Activated naive CD4-positive, alpha-beta T cell treated with anti-CD3 and anti-CD28 coated beads, Interleukin-2, amount 50 U/mL, for 72 hours (primary cell): ENCODE measurements around the gene MCUB. TPM values are rescaled to one million over a fixed set of nuclear protein-coding genes. Genes with fewer than 3 reads are reported as not detected.
"Not testable (repeated sequence)": the region's sequence is repeated elsewhere in the genome, so short reads cannot be mapped to it uniquely, and the experiment has no call there.

ENCODE experiments used
- ATAC-seq, 2 donors: fragments of 150-1000 bp; cut with Tn5 transposase; 2 replicates each; pipeline ENCODE4 v1.10.0; 2021; ENCODE audit warnings: mild to moderate bottlenecking in 2 of 2, moderate library complexity in 2 of 2
- DNase-seq, 2 donors: peaks; one replicate each; pipeline ENCODE4 v3.0.0; 2021 to 2022; ENCODE audit warnings: low spot score in 2 of 2
- H3K27ac Mint-ChIP-seq, 2 donors: one replicate each; pipeline ENCODE4 v1.8.0; 2022; ENCODE audit warnings: mild to moderate bottlenecking in 2 of 2, mixed read lengths in 2 of 2
- H3K36me3 Mint-ChIP-seq, 2 donors: one replicate each; pipeline ENCODE4 v1.8.0; 2022; ENCODE audit warnings: mixed read lengths in 2 of 2
- H3K9me3 Mint-ChIP-seq, 2 donors: one replicate each; pipeline ENCODE4 v1.8.0; 2022; ENCODE audit warnings: mixed read lengths in 2 of 2
- total RNA-seq, 2 donors: library from RNA; stranded (reverse); gene quantifications; one replicate each; pipeline ENCODE4 v1.2.3, GENCODE V29; 2022

MCUB gene
- total RNA-seq, 2 donors from 2014 or later = 63.9 to 69.9 TPM

DNA sequence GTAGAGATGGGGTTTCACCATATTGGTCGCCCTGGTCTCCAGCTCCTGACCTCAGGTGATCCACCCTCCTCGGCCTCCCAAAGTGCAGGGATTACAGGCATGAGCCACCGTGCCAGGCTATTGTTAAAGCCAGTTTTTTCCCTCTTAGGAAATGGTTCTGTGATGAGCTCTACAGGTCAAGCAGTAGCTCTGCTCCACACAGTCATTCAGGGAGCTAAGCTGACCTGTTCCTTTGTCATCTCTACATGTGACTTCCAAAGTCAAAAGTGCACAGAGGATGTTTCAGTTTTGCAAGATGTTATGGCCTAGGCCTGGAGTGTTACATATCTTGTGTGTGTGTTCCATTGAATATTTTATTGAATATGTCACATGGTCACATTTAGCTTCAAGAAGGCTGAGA, 11.4 kb downstream of the MCUB start:
- no peak for DNase-seq
- ATAC-seq = peak; percentile 39 to 84
- Mint-ChIP-seq H3K27ac (peak overlapping the region in 1 of 2 donors; percentile 51), H3K9me3 (peaks cover 0 to 5% of the 10 kb centered on the region in 2 donors), H3K36me3 (peaks cover 0 to 43% of the 10 kb centered on the region in 2 donors)

DNA sequence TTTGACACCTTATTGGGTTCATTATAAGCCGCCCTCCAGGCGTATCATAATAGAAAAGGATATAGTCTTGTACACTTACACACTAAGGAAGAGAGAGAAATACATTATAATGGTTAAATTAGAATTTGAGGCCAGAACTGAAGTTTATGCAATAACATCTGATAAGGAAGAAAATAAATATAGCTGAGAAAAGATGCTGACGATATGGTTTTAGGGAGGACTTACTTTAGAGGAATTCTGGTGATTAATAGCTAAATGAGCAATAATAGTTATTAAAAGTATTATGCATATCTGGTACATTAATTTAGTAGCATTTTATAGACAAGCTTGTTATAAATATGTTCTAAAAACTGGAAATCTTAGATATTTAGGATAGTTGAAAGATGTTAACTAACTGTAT, 12.1 kb downstream of the MCUB start:
- ATAC-seq (no peak), DNase-seq (no peak)
- H3K36me3 Mint-ChIP-seq = peaks cover 0 to 45% of the 10 kb centered on the region in 2 donors
- H3K9me3 Mint-ChIP-seq = peaks cover 0 to 5% of the 10 kb centered on the region in 2 donors
- peak overlapping the region in 1 of 2 donors; percentile 51 for H3K27ac Mint-ChIP-seq

DNA sequence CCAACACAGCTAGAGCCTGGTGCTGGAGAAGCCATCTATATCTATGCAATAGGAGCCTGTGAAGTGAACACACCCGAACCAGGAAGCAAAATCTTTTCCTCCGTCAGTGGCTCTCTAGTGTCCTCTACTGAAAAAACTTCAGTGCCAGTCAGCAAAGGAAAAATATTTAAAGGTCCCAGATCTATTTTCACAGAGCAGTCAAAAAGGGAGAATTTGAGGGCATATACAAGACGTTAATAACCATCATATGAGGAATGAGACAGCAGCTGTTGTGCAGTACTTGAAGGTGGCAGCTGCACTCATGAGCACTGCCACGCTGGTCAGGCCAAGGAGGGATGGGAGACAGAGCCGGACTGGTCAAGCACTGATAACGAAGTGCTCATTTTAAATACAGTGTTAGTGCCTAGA, 14.4 kb downstream of the MCUB start:
- H3K36me3 Mint-ChIP-seq = peaks cover 9 to 46% of the 10 kb centered on the region in 2 donors
- DNase-seq (no peak), ATAC-seq (peak; percentile 45 to 46)
- H3K27ac Mint-ChIP-seq = peak overlapping the region; percentile 24 to 58
- peaks cover 0 to 5% of the 10 kb centered on the region in 2 donors for H3K9me3 Mint-ChIP-seq

DNA sequence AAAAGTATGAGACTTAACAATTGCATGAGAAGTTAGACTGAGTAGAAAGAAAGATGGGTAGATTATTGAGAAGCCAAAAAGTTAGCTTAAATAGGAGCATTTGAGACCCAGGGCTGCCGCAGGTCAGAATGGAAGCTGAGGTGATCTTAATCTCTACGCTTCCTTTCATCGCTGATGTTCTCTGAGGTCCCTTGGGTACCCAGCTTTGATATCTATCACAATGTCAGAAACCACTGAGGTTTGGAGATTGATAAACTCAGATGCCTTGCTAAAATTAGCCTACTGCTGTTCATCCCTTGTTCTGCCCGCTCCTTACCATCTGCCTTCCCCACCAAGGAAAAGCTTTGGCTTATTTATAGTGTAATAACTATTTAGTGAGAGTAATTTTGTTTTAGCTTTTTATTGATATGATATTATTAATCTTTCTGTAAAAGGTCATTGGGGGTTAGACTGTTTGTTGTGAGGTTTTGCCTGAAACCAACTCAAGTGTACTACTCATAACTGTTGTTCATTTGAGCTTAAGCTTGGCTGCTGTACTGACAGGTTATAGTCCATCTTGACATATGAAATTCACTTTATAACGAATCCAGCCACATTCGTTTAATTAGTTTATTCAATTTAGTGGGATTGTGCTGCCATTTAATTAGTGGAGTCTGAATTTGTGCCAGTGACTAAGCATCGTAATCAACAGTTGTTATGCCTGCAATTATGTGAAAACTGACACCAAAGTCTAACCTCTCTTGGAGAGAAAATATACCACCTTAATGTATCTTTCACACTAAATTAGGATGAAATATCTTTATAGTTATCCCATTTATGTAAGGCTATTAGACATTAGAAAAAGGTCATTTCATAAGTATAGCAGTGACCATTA, 15.1 kb downstream of the MCUB start:
- H3K27ac Mint-ChIP-seq = peak overlapping the region; percentile 24 to 58

DNA sequence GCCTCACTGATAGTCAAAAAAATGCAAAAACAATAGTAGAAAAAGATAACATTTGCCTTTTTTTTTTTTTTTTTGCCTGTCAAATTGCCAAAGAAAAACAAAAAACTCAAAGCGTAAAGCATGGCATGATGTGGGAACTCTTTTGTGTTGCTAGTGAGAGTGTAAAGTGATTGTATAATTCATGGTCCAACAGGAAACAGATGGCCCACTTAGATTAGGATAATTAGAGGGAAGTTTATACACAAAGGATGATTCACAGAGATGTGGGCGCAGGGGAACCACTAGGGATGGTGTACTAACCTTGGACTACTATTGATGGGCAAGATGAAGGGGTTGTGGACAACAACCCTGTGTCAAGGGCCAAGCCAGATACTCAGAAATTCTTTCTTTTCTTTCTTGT, 16.4 kb downstream of the MCUB start:
- DNase-seq (no peak), ATAC-seq (peak in 1 of 2 donors; percentile 63)
- H3K9me3 Mint-ChIP-seq = peaks cover 0 to 6% of the 10 kb centered on the region in 2 donors
- peaks cover 17 to 42% of the 10 kb centered on the region in 2 donors for H3K36me3 Mint-ChIP-seq
- H3K27ac Mint-ChIP-seq = peak overlapping the region; percentile 15 to 27

More for the DNA sequence above, 15.1 kb downstream of the MCUB start:
- H3K36me3 Mint-ChIP-seq = peaks cover 10 to 43% of the 10 kb centered on the region in 2 donors
- peak; percentile 54 to 63 for ATAC-seq
- DNase-seq = no peak
- H3K9me3 Mint-ChIP-seq = peaks cover 0 to 5% of the 10 kb centered on the region in 2 donors

DNA sequence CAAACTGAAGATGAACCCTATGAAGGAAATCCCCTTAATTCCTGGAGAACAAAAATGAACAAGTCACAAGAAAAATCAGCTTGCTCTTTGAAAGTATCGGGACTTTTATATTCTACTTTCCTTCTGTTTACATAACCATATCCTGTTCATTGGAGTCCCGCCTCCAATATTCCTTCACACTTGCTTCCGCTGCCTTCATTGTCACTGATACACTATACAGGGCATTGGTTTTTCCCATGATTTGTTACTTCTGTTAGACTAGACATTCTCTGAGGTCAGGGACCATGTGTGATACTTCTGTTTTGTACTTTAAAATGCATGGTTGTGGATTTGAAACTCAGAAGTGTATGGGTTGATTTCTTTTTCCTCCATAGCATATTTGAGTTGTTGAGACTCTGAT, 18.8 kb downstream of the MCUB start:
- ATAC-seq (no peak), DNase-seq (no peak)
- peaks cover 0 to 6% of the 10 kb centered on the region in 2 donors for H3K9me3 Mint-ChIP-seq
- H3K36me3 Mint-ChIP-seq = peaks cover 17 to 43% of the 10 kb centered on the region in 2 donors
- H3K27ac Mint-ChIP-seq = peak overlapping the region; percentile 48 to 84

DNA sequence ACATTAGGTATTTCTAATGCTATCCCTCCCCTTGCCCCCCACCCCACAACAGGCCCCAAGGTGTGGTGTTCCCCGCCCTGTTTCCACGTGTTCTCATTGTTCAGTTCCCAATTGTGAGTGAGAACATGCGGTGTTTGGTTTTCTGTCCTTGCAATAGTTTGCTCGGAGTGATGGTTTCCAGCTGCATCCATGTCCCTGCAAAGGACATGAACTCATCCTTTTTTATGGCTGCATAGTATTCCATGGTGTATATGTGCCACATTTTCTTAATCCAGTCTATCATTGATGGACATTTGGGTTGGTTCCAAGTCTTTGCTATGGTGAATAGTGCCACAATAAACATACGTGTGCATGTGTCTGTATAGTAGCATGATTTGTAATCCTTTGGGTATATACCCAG, 20.0 kb downstream of the MCUB start:
- peaks cover 17 to 42% of the 10 kb centered on the region in 2 donors for H3K36me3 Mint-ChIP-seq
- not testable (repeated sequence) for H3K9me3 Mint-ChIP-seq, H3K27ac Mint-ChIP-seq, DNase-seq, ATAC-seq

DNA sequence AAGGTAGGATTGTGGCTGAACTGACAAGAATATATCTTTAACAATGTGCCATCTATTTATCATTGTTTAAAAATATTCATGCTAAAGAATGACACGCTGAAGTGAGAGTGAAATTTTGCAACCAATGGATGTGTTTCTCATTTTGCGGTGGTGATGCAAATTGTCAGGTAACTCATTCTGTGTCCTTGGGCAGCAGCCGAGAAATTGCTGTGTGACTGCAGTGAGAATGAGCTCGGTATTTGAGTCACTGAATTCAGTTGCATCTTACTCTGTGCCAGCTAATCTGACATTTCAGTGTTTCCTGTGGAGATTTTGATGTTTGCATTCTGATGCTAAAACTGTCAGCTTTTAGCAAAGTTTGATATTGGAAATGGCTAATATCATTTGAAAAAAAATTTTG, 28.1 kb downstream of the MCUB start:
- ATAC-seq = peak; percentile 100
- Mint-ChIP-seq H3K36me3 (peaks cover 6 to 16% of the 10 kb centered on the region in 2 donors), H3K27ac (peak overlapping the region; percentile 6 to 69), H3K9me3 (peaks cover 0 to 7% of the 10 kb centered on the region in 2 donors)
- peak; percentile 60 to 66 for DNase-seq

DNA sequence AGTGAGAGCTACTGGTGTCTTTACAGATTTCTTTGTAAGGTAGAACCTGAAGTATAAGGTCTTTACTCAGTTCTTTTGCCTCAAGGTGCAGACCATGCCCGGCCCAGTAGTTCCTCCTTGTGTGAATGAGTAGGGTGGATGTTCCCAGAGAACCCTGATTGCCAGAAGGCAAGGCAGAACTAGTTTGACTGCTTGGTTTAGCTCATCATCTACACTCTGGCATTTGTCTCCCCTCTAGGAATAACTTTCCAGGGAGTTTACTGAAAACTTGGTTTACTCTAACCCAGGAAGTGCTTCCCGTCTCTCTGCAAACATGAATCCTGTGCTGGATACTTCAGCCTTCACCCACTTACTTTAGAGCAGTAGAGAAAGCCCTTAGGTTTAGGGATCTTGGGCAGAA, 29.1 kb downstream of the MCUB start:
- ATAC-seq = no peak
- DNase-seq = no peak
- peaks cover 6 to 14% of the 10 kb centered on the region in 2 donors for H3K36me3 Mint-ChIP-seq
- peaks cover 0 to 7% of the 10 kb centered on the region in 2 donors for H3K9me3 Mint-ChIP-seq
- H3K27ac Mint-ChIP-seq = peak overlapping the region in 1 of 2 donors; percentile 69

DNA sequence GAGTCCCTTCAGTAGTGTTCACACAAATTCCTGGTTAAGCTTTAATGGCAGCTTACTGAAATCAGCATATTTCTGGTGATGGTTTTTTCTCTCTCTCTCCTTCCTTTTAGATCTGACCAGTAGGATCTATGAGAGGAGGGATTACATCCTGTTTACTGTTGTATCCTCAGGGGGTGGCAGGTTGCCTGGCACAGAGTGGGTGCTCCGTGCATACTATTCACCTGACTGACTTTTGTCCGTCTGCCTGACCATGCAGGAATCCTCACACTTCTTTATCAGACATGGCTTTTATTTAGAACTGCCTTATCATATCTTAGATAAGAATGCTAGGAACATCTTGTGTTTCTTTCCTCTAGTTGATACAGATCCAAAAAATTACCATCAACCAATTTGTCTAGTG, 29.6 kb downstream of the MCUB start:
- DNase-seq (no peak), ATAC-seq (no peak)
- peaks cover 0 to 7% of the 10 kb centered on the region in 2 donors for H3K9me3 Mint-ChIP-seq
- peaks cover 6 to 15% of the 10 kb centered on the region in 2 donors for H3K36me3 Mint-ChIP-seq
- peak overlapping the region in 1 of 2 donors; percentile 69 for H3K27ac Mint-ChIP-seq

DNA sequence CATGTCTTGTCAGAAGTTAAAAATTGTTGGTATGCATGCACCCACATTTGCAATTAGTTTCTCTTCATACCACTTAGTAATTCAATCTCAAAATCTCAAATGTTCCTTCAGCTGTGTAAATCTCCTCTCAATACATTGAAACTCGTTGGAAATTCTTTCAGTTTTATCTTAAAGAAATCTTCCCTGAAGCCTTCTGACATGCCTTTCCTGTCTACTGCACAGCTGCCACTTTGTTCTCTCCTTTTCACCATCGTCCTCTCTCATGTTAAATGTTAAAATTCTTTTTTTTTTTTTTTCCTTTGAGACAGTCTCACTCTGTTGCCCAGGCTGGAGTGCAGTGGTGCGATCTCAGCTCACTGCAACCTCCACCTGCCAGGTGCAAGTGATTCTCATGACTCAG, 30.9 kb downstream of the MCUB start:
- Mint-ChIP-seq H3K27ac (peak overlapping the region in 1 of 2 donors; percentile 91), H3K9me3 (peaks cover 0 to 5% of the 10 kb centered on the region in 2 donors), H3K36me3 (peaks cover 6 to 12% of the 10 kb centered on the region in 2 donors)
- DNase-seq (no peak), ATAC-seq (no peak)

DNA sequence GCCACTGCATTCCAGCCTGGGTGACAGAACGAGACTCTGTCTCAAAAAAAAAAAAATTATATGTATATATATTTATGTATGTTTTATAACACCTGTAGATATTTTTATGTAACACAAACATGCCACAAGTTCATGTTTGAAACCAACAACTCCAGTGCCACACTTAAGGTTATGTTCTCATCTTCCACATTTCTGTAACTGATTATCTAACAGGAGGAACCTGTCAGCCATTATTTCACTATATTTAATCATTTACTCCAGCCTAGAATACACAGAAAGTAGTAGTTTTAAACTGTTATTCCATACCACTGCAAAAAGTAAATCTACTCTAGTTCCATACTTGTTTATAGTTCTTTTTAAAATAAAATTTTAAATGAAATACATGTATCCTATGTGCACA, 32.3 kb downstream of the MCUB start:
- Mint-ChIP-seq H3K9me3 (no peaks in the 10 kb centered on the region), H3K36me3 (peaks cover 0 to 5% of the 10 kb centered on the region in 2 donors), H3K27ac (no peak overlapping the region)
- DNase-seq (no peak), ATAC-seq (no peak)

DNA sequence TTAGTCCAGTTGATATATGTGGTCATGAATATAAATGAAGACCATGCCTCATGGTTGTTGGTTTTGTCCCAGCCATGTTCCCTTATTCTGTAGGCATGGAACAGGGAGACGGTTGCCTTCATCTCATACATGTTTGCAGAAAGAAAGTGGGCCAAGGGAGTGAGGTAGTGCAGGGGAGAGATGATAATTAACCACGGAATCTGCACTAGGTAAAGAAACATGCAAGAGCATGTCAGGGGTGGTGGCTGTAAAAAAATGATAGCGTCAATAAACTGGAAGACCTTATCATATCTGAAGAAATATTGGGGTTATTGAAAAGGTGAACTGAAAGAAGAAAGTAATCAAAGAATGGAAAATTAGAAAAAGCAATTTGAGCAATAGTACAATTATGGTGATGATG, 35.1 kb downstream of the MCUB start:
- not testable (repeated sequence) for H3K9me3 Mint-ChIP-seq, H3K27ac Mint-ChIP-seq, DNase-seq, ATAC-seq
- peaks cover 0 to 16% of the 10 kb centered on the region in 2 donors for H3K36me3 Mint-ChIP-seq

DNA sequence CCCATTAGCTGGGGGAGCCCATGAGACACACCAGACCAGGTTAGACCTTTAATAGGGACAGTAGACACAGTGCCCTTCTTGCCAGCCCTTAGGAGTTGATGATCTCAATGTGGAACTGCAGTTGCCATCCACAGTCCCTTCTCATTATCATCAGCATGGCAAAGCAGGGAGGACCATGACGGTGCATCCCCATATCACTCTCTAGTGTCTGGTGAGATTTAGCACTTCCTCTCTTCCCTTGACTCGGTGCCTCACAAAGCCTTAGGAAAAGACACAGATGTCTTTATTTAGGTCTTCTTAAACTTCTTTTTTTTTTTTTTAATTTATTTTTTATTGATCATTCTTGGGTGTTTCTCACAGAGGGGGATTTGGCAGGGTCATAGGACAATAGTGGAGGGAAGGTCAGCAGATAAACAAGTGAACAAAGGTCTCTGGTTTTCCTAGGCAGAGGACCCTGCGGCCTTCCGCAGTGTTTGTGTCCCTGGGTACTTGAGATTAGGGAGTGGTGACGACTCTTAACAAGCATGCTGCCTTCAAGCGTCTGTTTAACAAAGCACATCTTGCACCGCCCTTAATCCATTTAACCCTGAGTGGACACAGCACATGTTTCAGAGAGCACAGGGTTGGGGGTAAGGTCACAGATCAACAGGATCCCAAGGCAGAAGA, 36.5 kb downstream of the MCUB start:
- H3K9me3 Mint-ChIP-seq, DNase-seq, ATAC-seq: not testable (repeated sequence)
- H3K27ac Mint-ChIP-seq = peak overlapping the region in 1 of 2 donors; percentile 50
- H3K36me3 Mint-ChIP-seq = peaks cover 0 to 22% of the 10 kb centered on the region in 2 donors

DNA sequence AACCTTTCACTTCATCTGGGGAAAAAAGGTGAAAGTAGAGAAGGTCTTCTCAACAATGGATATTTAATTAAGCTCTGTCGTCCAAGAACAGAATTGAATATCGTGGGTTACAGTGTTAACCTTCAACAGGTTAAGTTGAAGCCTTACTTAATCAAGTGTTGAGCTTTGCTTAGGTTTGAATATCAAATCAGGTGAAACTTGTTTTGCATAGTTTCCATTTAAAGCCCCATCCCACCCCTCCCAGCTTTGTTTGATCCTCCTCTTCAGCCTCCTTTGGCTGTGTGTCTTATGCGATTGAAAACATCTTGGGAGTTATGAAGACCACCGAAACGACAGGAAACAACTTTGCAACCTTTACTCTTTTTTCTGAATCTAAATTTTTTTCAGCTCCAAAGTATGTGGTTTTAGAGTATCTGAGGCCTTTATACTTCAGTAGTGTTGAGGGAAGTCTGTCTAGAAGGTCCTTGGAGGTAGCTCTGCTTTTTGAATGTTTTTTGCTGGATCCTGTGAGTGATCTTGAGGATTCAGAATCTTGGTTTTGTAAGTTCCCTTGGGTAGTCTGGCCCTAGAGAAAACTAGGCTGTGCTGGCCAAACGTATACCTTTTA, 39.1 kb downstream of the MCUB start:
- ATAC-seq = no peak

DNA sequence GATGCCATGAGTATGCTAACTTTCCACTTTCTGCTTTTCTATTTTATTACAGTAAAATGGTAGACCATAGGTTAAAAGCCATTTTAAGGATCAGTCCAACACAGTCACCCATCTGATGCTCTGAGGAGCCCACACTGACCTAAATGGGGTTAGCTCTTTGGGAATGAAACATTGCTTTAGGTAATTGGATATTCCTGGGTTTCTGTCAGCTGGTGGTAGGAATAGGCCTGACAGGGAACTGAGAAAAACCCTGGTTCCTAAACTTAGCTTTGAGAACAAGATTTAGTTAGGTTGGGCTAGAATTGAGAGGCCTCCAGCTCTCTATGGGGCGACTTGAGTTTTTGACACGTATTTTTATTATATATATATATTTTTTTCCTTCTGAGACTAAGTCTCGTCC, 40.4 kb downstream of the MCUB start:
- no peak overlapping the region for H3K27ac Mint-ChIP-seq

More for the DNA sequence above, 39.1 kb downstream of the MCUB start:
- peaks cover 11 to 36% of the 10 kb centered on the region in 2 donors for H3K36me3 Mint-ChIP-seq
- H3K9me3 Mint-ChIP-seq = peaks cover 3 to 10% of the 10 kb centered on the region in 2 donors
- H3K27ac Mint-ChIP-seq = peak overlapping the region in 1 of 2 donors; percentile 77
- no peak for DNase-seq

More for the DNA sequence above, 40.4 kb downstream of the MCUB start:
- Mint-ChIP-seq H3K36me3 (peaks cover 17 to 47% of the 10 kb centered on the region in 2 donors), H3K9me3 (peaks cover 3 to 15% of the 10 kb centered on the region in 2 donors)
- ATAC-seq = no peak
- no peak for DNase-seq
